ENCODE measurements around the gene CPSF3. TPM values are rescaled to one million over a fixed set of nuclear protein-coding genes. Genes with fewer than 3 reads are reported as not detected.

Gene CPSF3
- total RNA-seq, 1 donor from 2014 or later, result 86.4 TPM

GRCh38 chr2:9439536-9439935, 16.1 kb downstream of the CPSF3 start:
- Mint-ChIP-seq H3K9me3 (no peaks in the 10 kb centered on the region), H3K27me3 (ENCODE audit: low read depth) (no peaks in the 10 kb centered on the region), H3K36me3 (ENCODE audit: low read depth) (peaks cover 21% of the 10 kb centered on the region), H3K27ac (ENCODE audit: unreplicated experiment) (no peak overlapping the region), H3K4me1 (no peaks in the 10 kb centered on the region), H3K4me3 (no peak overlapping the region)
- no peak for DNase-seq (ENCODE audit: low read depth, low spot score)
- TF ChIP-seq CTCF (conservative IDR thresholded peaks at IDR 0.05), result no peak

GRCh38 chr2:9440058-9440727, 16.7 kb downstream of the CPSF3 start:
- DNase-seq (ENCODE audit: low read depth, low spot score), result no peak
- TF ChIP-seq CTCF (conservative IDR thresholded peaks at IDR 0.05), result no peak
- Mint-ChIP-seq H3K4me3 (no peak overlapping the region), H3K36me3 (ENCODE audit: low read depth) (peaks cover 22% of the 10 kb centered on the region), H3K27ac (ENCODE audit: unreplicated experiment) (no peak overlapping the region), H3K9me3 (no peaks in the 10 kb centered on the region), H3K27me3 (ENCODE audit: low read depth) (no peaks in the 10 kb centered on the region), H3K4me1 (no peaks in the 10 kb centered on the region)

- Mint-ChIP-seq H3K4me3 (no peak overlapping the region), H3K4me1 (no peaks in the 10 kb centered on the region), H3K9me3 (no peaks in the 10 kb centered on the region), H3K27ac (ENCODE audit: unreplicated experiment) (no peak overlapping the region), H3K27me3 (ENCODE audit: low read depth) (no peaks in the 10 kb centered on the region), H3K36me3 (ENCODE audit: low read depth) (peaks cover 26% of the 10 kb centered on the region)
- DNase-seq (ENCODE audit: low read depth, low spot score), result no peak
- no peak for TF ChIP-seq CTCF (conservative IDR thresholded peaks at IDR 0.05)
Observed at GRCh38 chr2:9441556-9441955, 18.1 kb downstream of the CPSF3 start.

- H3K36me3 Mint-ChIP-seq (ENCODE audit: low read depth), result peaks cover 20% of the 10 kb centered on the region
- H3K4me1 Mint-ChIP-seq, result no peaks in the 10 kb centered on the region
- H3K27ac Mint-ChIP-seq (ENCODE audit: unreplicated experiment), result no peak overlapping the region
- no peak for DNase-seq (ENCODE audit: low read depth, low spot score)
- H3K9me3 Mint-ChIP-seq, result no peaks in the 10 kb centered on the region
- no peak for TF ChIP-seq CTCF (conservative IDR thresholded peaks at IDR 0.05)
- no peaks in the 10 kb centered on the region for H3K27me3 Mint-ChIP-seq (ENCODE audit: low read depth)
- no peak overlapping the region for H3K4me3 Mint-ChIP-seq
Observed at GRCh38 chr2:9443526-9443925, 20.1 kb downstream of the CPSF3 start.

GRCh38 chr2:9445089-9445488, 21.6 kb downstream of the CPSF3 start:
- no peak for DNase-seq (ENCODE audit: low read depth, low spot score)
- Mint-ChIP-seq H3K27me3 (ENCODE audit: low read depth) (no peaks in the 10 kb centered on the region), H3K4me3 (no peak overlapping the region), H3K36me3 (ENCODE audit: low read depth) (peaks cover 18% of the 10 kb centered on the region), H3K4me1 (no peaks in the 10 kb centered on the region), H3K9me3 (no peaks in the 10 kb centered on the region), H3K27ac (ENCODE audit: unreplicated experiment) (no peak overlapping the region)
- no peak for TF ChIP-seq CTCF (conservative IDR thresholded peaks at IDR 0.05)
